ENCODE measurements around the gene BIRC2. TPM values are rescaled to one million over a fixed set of nuclear protein-coding genes. Genes with fewer than 3 reads are reported as not detected.
"Not testable (repeated sequence)": the region's sequence is repeated elsewhere in the genome, so short reads cannot be mapped to it uniquely, and the experiment has no call there.

BIRC2 gene
- total RNA-seq, 1 donor from 2014 or later, result 53.5 TPM

GRCh38 chr11:102322560-102322959, 24.5 kb upstream of the BIRC2 start:
- DNase-seq (ENCODE audit: low spot score), result no peak

GRCh38 chr11:102323542-102324251, 23.3 kb upstream of the BIRC2 start:
- DNase-seq (ENCODE audit: low spot score), result no peak

GRCh38 chr11:102325088-102325487, 21.9 kb upstream of the BIRC2 start:
- DNase-seq (ENCODE audit: low spot score), result no peak

- DNase-seq (ENCODE audit: low spot score), result no peak
These were observed 18.3 kb upstream of the BIRC2 start for GRCh38 chr11:102328748-102329147.

GRCh38 chr11:102330231-102330630, 16.8 kb upstream of the BIRC2 start:
- no peak for DNase-seq (ENCODE audit: low spot score)

- no peak for DNase-seq (ENCODE audit: low spot score)
These were observed 15.7 kb upstream of the BIRC2 start for GRCh38 chr11:102331341-102331740.

- DNase-seq (ENCODE audit: low spot score), result no peak
These were observed 14.4 kb upstream of the BIRC2 start for GRCh38 chr11:102332611-102332994.

- no peak for DNase-seq (ENCODE audit: low spot score)
These were observed 8.5 kb upstream of the BIRC2 start for GRCh38 chr11:102338479-102339010.

GRCh38 chr11:102341311-102341710, 5.7 kb upstream of the BIRC2 start:
- DNase-seq (ENCODE audit: low spot score), result not testable (repeated sequence)

- peak; percentile 81 for DNase-seq (ENCODE audit: low spot score)
These were observed 5.1 kb upstream of the BIRC2 start for GRCh38 chr11:102341844-102342318.

- no peak for DNase-seq (ENCODE audit: low spot score)
These were observed 3.2 kb upstream of the BIRC2 start for GRCh38 chr11:102343809-102344208.

GRCh38 chr11:102345904-102346303, 1.1 kb upstream of the BIRC2 start:
- DNase-seq (ENCODE audit: low spot score), result no peak

GRCh38 chr11:102346456-102346747, 612 bp upstream of the BIRC2 start:
- DNase-seq (ENCODE audit: low spot score), result no peak

- DNase-seq (ENCODE audit: low spot score), result no peak
These were observed 702 bp downstream of the BIRC2 start for GRCh38 chr11:102347462-102348370.

- no peak for DNase-seq (ENCODE audit: low spot score)
These were observed 10.1 kb downstream of the BIRC2 start for GRCh38 chr11:102357116-102357515.

GRCh38 chr11:102359372-102359771, 12.4 kb downstream of the BIRC2 start:
- DNase-seq (ENCODE audit: low spot score), result no peak

GRCh38 chr11:102360681-102361080, 13.7 kb downstream of the BIRC2 start:
- no peak for DNase-seq (ENCODE audit: low spot score)

- DNase-seq (ENCODE audit: low spot score), result no peak
These were observed 14.3 kb downstream of the BIRC2 start for GRCh38 chr11:102361086-102362031.

- DNase-seq (ENCODE audit: low spot score), result no peak
These were observed 18.0 kb downstream of the BIRC2 start for GRCh38 chr11:102364991-102365390.

- no peak for DNase-seq (ENCODE audit: low spot score)
These were observed 20.4 kb downstream of the BIRC2 start for GRCh38 chr11:102367364-102367763.

GRCh38 chr11:102368472-102368871, 21.5 kb downstream of the BIRC2 start:
- DNase-seq (ENCODE audit: low spot score), result no peak

Measured in mucosa of gallbladder (tissue), 1 donor.